GM23338 (cell line): ENCODE results near the gene ATF7IP. TPM values are rescaled to one million over a fixed set of nuclear protein-coding genes. Genes with fewer than 3 reads are reported as not detected.
A peak's percentile ranks its signal among the peaks of the same experiment; 100 is the strongest.

Experiments
- ATAC-seq: fragments of 200-7000 bp; cut with Tn5 transposase; 3 replicates; pipeline ENCODE4 v1.9.1; 2020
- DNase-seq: peaks from one replicate; pipeline ENCODE4 v3.0.0-alpha.2; 2015; ENCODE audit warnings: low spot score
- H2AFZ ChIP-seq: fragments of 200-600 bp; sonication (generic); 2 replicates; pipeline ENCODE4 v1.8.0; 2016; ENCODE audit warnings: antibody characterized with exemption, mild to moderate bottlenecking, moderate library complexity
- H3F3A ChIP-seq: fragments of 200-600 bp; sonication (generic); replicated peaks from 2 replicates; pipeline ENCODE4 v1.8.0; 2017; ENCODE audit warnings: antibody characterized with exemption, mixed run types, low read depth
- H3K27ac ChIP-seq: fragments of 200-600 bp; sonication (generic); 2 replicates; pipeline ENCODE4 v1.6.1; 2016; ENCODE audit warnings: low read depth
- H3K27me3 ChIP-seq: fragments of 200-600 bp; sonication (generic); 2 replicates; pipeline ENCODE4 v1.8.0; 2016; ENCODE audit warnings: mild to moderate bottlenecking, mixed run types, moderate library complexity; ENCODE audit not compliant: insufficient read depth
- H3K36me3 ChIP-seq: fragments of 200-600 bp; sonication (generic); 2 replicates; pipeline ENCODE4 v1.8.0; 2016; ENCODE audit warnings: mild to moderate bottlenecking; ENCODE audit not compliant: insufficient read depth
- H3K4me1 ChIP-seq: fragments of 200-600 bp; sonication (generic); 2 replicates; pipeline ENCODE4 v1.8.0; 2016; ENCODE audit warnings: mild to moderate bottlenecking, moderate library complexity; ENCODE audit not compliant: insufficient read depth
- H3K4me2 ChIP-seq: fragments of 200-600 bp; sonication (generic); 2 replicates; pipeline ENCODE4 v1.7.1; 2017; ENCODE audit warnings: mixed run types
- H3K4me3 ChIP-seq: fragments of 200-600 bp; sonication (generic); 2 replicates; pipeline ENCODE4 v1.6.1; 2016; ENCODE audit warnings: mixed run types
- H3K79me2 ChIP-seq: fragments of 200-600 bp; sonication (generic); replicated peaks from 2 replicates; pipeline ENCODE4 v1.8.0; 2017; ENCODE audit warnings: mild to moderate bottlenecking; ENCODE audit not compliant: insufficient read depth
- H3K9me2 ChIP-seq: fragments of 200-600 bp; sonication (generic); 2 replicates; pipeline ENCODE4 v1.8.0; 2017; ENCODE audit not compliant: insufficient read depth
- H4K20me1 ChIP-seq: fragments of 200-600 bp; sonication (generic); replicated peaks from 2 replicates; pipeline ENCODE4 v1.8.0; 2017; ENCODE audit warnings: mild to moderate bottlenecking; ENCODE audit not compliant: insufficient read depth
- H3K27ac Mint-ChIP-seq: 2 replicates; pipeline ENCODE4 v1.8.0; 2020; ENCODE audit warnings: inconsistent platforms, mild to moderate bottlenecking, moderate library complexity, mixed read lengths
- H3K27me3 Mint-ChIP-seq: 3 replicates; pipeline ENCODE4 v1.8.0; 2022; ENCODE audit warnings: low read depth, mild to moderate bottlenecking, moderate library complexity, mixed read lengths, inconsistent platforms; ENCODE audit not compliant: insufficient read depth, poor library complexity
- H3K36me3 Mint-ChIP-seq: 3 replicates; pipeline ENCODE4 v1.8.0; 2021; ENCODE audit warnings: low read depth, mild to moderate bottlenecking, inconsistent platforms, moderate library complexity, mixed read lengths
- H3K4me1 Mint-ChIP-seq: 3 replicates; pipeline ENCODE4 v1.8.0; 2020; ENCODE audit warnings: mild to moderate bottlenecking, inconsistent platforms, mixed read lengths
- H3K4me3 Mint-ChIP-seq: 3 replicates; pipeline ENCODE4 v1.8.0; 2021; ENCODE audit warnings: moderate library complexity, mild to moderate bottlenecking, inconsistent platforms, mixed read lengths
- H3K9me3 Mint-ChIP-seq: 3 replicates; pipeline ENCODE4 v1.8.0; 2020; ENCODE audit warnings: moderate library complexity, mild to moderate bottlenecking, inconsistent platforms, mixed read lengths
- CTCF ChIP-seq, 2 experiments: fragments of 200-600 bp in 1 of 2; sonication (generic) in 1 of 2; conservative IDR thresholded peaks; 2 replicates each; pipeline versions ENCODE4 v1.5.1 to v1.6.1; 2016 to 2017; ENCODE audit warnings: antibody characterized with exemption in 2 of 2, low read depth in 2 of 2, mild to moderate bottlenecking in 2 of 2, moderate library complexity in 1 of 2
- EZH2phosphoT487 ChIP-seq: fragments of 200-600 bp; sonication (generic); IDR thresholded peaks from one replicate; pipeline ENCODE4 v1.8.1; 2018; ENCODE audit warnings: antibody characterized with exemption; ENCODE audit not compliant: unreplicated experiment
- POLR2AphosphoS5 ChIP-seq: IDR thresholded peaks from 2 replicates; pipeline ENCODE4 v1.6.1; 2016; ENCODE audit warnings: antibody characterized with exemption, low read depth
- ZNF331 ChIP-seq: fragments of 250-450 bp; sonication (Bioruptor Pico); IDR thresholded peaks from 2 replicates; pipeline ENCODE4 v1.5.0; 2020; ENCODE audit warnings: low read depth, mild to moderate bottlenecking, moderate library complexity
- ZNF462 ChIP-seq: fragments of 250-450 bp; sonication (Bioruptor Pico); IDR thresholded peaks from 2 replicates; pipeline ENCODE4 v1.5.0; 2020; ENCODE audit warnings: mild to moderate bottlenecking, moderate library complexity
- polyA plus RNA-seq: library from polyadenylated mRNA; unstranded; fragments of >200 nt; fragmentation: Nextera tagmentation; extraction: Ambion mirVana; gene quantifications from 2 replicates; pipeline ENCODE4 v1.2.1, GENCODE V29; 2016
- total RNA-seq: library from RNA; depleted of rRNA; stranded (reverse); fragments of >200 nt; shearing (Covaris generic); gene quantifications from 2 replicates; pipeline ENCODE4 v1.2.3, GENCODE V29; 2014

The ATF7IP gene
- total and polyA plus RNA-seq, 2 experiments from 2014 or later: 76.4 to 118 TPM

GRCh38 chr12:14364583-14365271 lies 755 bp upstream of the ATF7IP start (continued):
- no peak for TF ChIP-seq ZNF462 (CRISPR knock-in tag)
- TF ChIP-seq CTCF (conservative IDR thresholded peaks at IDR 0.05; ENCODE audit: low read depth in 2 of 2): no peak

- H3K4me3 ChIP-seq: peak overlapping the region; percentile 62
- no peaks in the 10 kb centered on the region for H3K9me2 ChIP-seq
- H3K4me3 Mint-ChIP-seq: peak overlapping the region; percentile 90
- H3F3A ChIP-seq: no peaks in the 10 kb centered on the region
- peaks cover 13% of the 10 kb centered on the region for H3K27me3 Mint-ChIP-seq
- peak overlapping the region; percentile 98 for H3K27ac Mint-ChIP-seq
- no peaks in the 10 kb centered on the region for H3K27me3 ChIP-seq
- H2AFZ ChIP-seq: no peak overlapping the region
- H3K9me3 Mint-ChIP-seq: peaks cover 10% of the 10 kb centered on the region; the same call in 2 of the 3 replicates
- peak overlapping the region; percentile 80 for H3K4me2 ChIP-seq
- H3K36me3 ChIP-seq: no peaks in the 10 kb centered on the region
- no peak for DNase-seq
- H3K79me2 ChIP-seq: peaks cover 55% of the 10 kb centered on the region
- ATAC-seq: no peak
- peaks cover 11% of the 10 kb centered on the region for H3K4me1 ChIP-seq
- peak overlapping the region; percentile 86 for H3K27ac ChIP-seq
- TF ChIP-seq CTCF (conservative IDR thresholded peaks at IDR 0.05; ENCODE audit: low read depth in 2 of 2): peak in 1 of 2 experiments; percentile 50; a peak in 3 of 4 replicates
- no peak for TF ChIP-seq POLR2AphosphoS5
- TF ChIP-seq ZNF331: no peak
- TF ChIP-seq EZH2phosphoT487: no peak
- H4K20me1 ChIP-seq: no peaks in the 10 kb centered on the region
- peaks cover 15% of the 10 kb centered on the region; the same call in 2 of the 3 replicates for H3K36me3 Mint-ChIP-seq
- peaks cover 19% of the 10 kb centered on the region for H3K4me1 Mint-ChIP-seq
Measured at GRCh38 chr12:14366209-14367039, 942 bp downstream of the ATF7IP start.
